Loucy (cell line): Measurements from ENCODE around the gene EVX2.

Source experiments
- CTCF ChIP-seq: fragments of 200-600 bp; sonication (generic); conservative IDR thresholded peaks from 2 replicates; pipeline ENCODE4 v1.5.1; 2014; ENCODE audit warnings: mild to moderate bottlenecking, antibody characterized with exemption, low read length
- EZH2phosphoT487 ChIP-seq: fragments of 200-600 bp; IDR thresholded peaks from 2 replicates; pipeline ENCODE4 v1.6.1; 2018; ENCODE audit warnings: antibody characterized with exemption, mild to moderate bottlenecking, moderate library complexity, borderline replicate concordance

- TF ChIP-seq CTCF (no peak), EZH2phosphoT487 (no peak)
Measured at GRCh38 chr2:176079831-176080539, 3.8 kb downstream of the EVX2 start.
